ENCODE measurements around the gene DYDC2.

DYDC2 gene

DNA sequence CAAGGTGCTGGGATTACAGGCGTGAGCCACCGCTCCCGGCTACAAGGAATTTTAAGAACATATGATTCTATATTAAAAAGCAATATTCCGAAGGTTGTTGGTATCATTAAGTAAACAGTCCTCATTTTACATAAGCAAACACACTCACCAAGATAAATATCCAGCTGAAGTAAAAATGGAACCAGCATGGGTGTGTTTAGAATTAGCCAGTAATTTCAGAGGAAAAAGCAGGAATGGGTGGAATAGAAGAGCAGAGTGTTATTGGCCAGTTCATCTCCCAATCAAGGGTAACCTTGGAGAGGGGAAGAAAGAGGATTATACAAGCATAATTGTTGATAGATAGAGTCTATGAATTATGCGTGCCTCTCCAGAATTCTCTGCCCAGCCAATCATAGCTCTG is 35.4 kb upstream of the DYDC2 start:
- TF ChIP-seq, protein P1, sequence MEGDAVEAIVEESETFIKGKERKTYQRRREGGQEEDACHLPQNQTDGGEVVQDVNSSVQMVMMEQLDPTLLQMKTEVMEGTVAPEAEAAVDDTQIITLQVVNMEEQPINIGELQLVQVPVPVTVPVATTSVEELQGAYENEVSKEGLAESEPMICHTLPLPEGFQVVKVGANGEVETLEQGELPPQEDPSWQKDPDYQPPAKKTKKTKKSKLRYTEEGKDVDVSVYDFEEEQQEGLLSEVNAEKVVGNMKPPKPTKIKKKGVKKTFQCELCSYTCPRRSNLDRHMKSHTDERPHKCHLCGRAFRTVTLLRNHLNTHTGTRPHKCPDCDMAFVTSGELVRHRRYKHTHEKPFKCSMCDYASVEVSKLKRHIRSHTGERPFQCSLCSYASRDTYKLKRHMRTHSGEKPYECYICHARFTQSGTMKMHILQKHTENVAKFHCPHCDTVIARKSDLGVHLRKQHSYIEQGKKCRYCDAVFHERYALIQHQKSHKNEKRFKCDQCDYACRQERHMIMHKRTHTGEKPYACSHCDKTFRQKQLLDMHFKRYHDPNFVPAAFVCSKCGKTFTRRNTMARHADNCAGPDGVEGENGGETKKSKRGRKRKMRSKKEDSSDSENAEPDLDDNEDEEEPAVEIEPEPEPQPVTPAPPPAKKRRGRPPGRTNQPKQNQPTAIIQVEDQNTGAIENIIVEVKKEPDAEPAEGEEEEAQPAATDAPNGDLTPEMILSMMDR (conservative IDR thresholded peaks at IDR 0.05; ENCODE audit: low read length), result no peak
- no peak for DNase-seq (ENCODE audit: low read depth)
- no peak overlapping the region for H3K4me3 ChIP-seq (ENCODE audit: low read length)

DNA sequence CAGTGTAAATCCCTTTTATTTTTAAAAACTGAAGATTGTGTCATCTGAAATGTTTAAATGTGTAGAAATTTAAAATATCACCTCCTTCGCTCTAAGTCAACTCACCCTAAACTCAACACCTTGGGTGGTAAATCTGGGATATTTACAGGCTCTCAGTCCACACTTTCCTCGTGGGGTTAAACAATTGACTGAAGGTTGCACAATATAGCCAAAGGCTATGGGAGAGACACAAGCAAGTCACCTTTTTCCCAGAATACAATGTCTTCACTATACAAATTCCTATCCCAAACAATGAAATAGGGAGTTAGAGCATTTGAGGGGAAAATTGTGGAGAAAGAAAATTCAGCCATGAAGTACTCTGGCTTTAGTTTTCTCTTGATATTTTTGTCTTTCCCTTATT is 34.4 kb upstream of the DYDC2 start:
- H3K4me3 ChIP-seq (ENCODE audit: low read length), result no peak overlapping the region
- TF ChIP-seq, protein P1 (conservative IDR thresholded peaks at IDR 0.05; ENCODE audit: low read length), result no peak

DNA sequence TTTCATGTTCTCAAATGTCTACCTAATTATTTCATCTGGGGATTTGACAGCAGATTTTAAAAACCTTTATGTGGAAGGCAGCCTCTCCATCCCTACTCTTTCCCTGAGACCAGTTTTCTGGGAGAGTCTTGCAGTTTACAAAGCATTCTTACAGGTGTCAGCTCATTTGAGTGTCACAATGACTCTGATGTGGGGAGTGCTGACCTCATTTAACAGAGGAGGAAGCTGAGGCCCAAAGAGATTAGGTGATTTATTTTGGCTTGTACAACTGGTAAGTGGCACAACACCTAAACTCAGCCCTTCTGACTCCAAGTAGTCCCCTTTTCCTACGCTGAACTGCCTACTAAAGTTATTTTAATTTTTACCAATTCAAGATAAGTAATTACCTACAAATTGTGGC is 33.9 kb upstream of the DYDC2 start:
- DNase-seq (ENCODE audit: low read depth), result no peak
- TF ChIP-seq, protein P1 (conservative IDR thresholded peaks at IDR 0.05; ENCODE audit: low read length), result no peak
- H3K4me3 ChIP-seq (ENCODE audit: low read length), result no peak overlapping the region

More for the DNA sequence above, 34.4 kb upstream of the DYDC2 start:
- no peak for DNase-seq (ENCODE audit: low read depth)

DNA sequence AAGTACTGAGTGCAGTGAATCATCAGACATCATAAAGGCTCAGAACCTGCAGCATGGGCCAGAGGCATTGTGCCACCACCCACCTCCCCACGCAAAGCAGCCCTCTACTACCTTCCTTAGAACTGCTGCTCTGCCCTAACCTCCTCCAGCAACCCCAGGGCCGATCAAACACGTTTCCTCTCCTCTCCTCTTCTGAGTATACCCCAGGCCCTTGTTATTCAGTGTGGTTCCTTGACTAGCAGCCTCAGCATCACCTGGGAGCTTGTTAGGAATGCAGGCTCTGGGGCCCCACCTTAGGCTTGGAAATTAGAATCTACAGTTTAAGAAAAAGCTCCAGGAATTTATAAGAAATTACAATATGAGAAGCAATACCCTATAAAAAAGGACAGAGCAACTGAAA is 33.3 kb upstream of the DYDC2 start:
- H3K4me3 ChIP-seq (ENCODE audit: low read length), result no peak overlapping the region
- DNase-seq (ENCODE audit: low read depth), result no peak
- TF ChIP-seq, protein P1 (conservative IDR thresholded peaks at IDR 0.05; ENCODE audit: low read length), result no peak

DNA sequence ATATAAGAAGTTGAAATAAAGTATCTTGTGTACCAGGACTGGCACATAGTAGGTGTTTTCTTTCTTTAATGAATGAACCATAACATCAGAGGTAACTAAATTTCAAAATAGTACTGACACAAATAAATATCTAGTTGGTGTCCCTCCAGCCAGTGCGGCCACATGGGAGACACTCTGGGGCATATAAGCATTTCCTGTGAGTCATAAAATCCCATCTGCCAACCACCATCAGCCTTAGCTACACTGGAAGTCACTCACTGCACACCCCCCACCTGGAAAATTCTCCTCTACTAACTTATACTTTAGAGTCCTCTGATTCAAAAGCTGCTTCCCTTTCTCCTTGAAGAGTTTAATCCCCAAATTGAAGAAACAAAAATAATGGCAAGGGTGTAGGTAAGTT is 32.5 kb upstream of the DYDC2 start:
- peak; percentile 44 for DNase-seq (ENCODE audit: low read depth)
- TF ChIP-seq, protein P1 (conservative IDR thresholded peaks at IDR 0.05; ENCODE audit: low read length), result no peak
- no peak overlapping the region for H3K4me3 ChIP-seq (ENCODE audit: low read length)

DNA sequence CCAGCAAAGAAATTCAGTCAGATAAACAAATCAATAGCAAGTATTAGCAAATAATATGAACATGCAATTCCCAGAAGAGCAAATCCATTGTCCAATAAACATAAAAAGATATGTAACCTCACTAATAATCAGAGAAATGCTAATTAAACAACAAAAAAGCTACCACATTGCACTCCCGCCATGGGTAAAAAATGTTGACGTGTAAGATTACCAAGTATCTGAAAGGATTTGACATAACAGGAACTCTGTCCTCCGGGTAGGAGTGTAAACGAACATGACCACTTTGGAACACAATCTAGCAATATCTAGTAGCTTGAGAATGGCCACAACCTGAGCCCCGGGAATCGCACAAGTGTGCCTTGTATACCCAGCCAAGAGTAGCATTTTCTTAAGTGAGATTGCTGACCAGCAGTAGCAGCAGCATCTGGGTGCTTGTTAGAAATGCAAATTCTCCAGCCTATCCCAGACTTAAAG is 31.7 kb upstream of the DYDC2 start:
- no peak for DNase-seq (ENCODE audit: low read depth)
- TF ChIP-seq, protein P1 (conservative IDR thresholded peaks at IDR 0.05; ENCODE audit: low read length), result no peak
- H3K4me3 ChIP-seq (ENCODE audit: low read length), result no peak overlapping the region

DNA sequence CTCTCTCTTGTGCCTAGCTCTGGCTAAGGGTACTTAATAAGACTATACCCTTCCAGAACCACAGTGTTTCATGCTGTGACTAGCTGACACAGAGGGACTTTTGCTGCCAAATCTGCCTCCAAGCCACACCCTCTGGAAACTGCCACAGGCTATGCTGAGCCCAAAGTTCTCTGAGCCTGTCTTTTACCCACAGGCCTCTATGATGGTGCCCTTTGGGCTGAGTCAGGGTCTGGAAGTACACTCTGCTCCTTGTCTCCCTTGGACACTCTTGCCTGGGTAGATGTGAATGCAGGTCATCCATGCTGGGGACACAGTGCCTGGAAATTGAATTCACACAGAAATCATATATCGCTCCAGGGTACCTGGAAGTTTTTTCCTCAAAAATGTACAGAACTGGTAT is 22.6 kb upstream of the DYDC2 start:
- TF ChIP-seq, protein P1 (conservative IDR thresholded peaks at IDR 0.05; ENCODE audit: low read length), result no peak
- H3K4me3 ChIP-seq (ENCODE audit: low read length), result no peak overlapping the region
- no peak for DNase-seq (ENCODE audit: low read depth)
